ENCODE measurements around the gene BCL2L13.
"Not testable (repeated sequence)": the region's sequence is repeated elsewhere in the genome, so short reads cannot be mapped to it uniquely, and the experiment has no call there.

Gene BCL2L13

DNA sequence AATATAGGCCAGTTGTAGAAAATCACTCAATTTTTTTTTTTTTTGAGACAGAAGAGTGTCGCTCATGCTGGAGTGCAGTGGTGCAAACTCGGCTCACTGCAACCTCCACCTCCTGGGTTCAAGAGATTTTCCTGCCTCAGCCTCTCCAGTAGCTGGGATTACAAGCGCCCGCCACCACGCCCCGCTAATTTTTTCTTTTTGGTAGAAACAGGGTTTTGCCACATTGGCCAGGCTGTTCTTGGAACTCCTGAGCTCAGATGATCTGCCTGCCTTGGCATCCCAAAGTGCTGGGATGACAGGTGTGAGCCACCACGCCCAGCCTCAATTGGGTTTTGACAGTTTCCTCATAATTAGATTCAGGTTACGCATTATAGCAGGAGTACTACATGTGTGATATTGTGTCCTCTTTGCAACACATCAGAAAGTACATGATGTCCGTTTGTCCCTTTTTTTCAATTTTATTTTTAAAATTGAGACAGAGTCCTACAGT lies 7.4 kb upstream of the BCL2L13 start:
- TF ChIP-seq CTCF (IDR thresholded peaks at IDR 0.05; ENCODE audit: low read depth, low read length): no peak
- H3K27me3 ChIP-seq (ENCODE audit: insufficient read depth, low read depth, severe bottlenecking): no peaks in the 10 kb centered on the region
- no peak for DNase-seq
- H3K27ac ChIP-seq: no peak overlapping the region
- H3K9me3 ChIP-seq (ENCODE audit: severe bottlenecking): no peaks in the 10 kb centered on the region
- H3K4me3 ChIP-seq (ENCODE audit: low read depth, low read length): no peak overlapping the region
- H3K36me3 ChIP-seq: peaks cover 9% of the 10 kb centered on the region

- Histone ChIP-seq H3K27me3 (ENCODE audit: insufficient read depth, low read depth, severe bottlenecking) (no peaks in the 10 kb centered on the region), H3K27ac (0 out of 2 replicates have a peak overlapping the region, but pooled peaks have one; percentile 34), H3K9me3 (ENCODE audit: severe bottlenecking) (no peaks in the 10 kb centered on the region), H3K4me3 (ENCODE audit: low read depth, low read length) (no peak overlapping the region), H3K36me3 (peaks cover 1% of the 10 kb centered on the region)
- DNase-seq: no peak
- no peak for TF ChIP-seq CTCF (IDR thresholded peaks at IDR 0.05; ENCODE audit: low read depth, low read length)
These were observed 5.2 kb upstream of the BCL2L13 start for GRCh38 chr22:17633217-17633997.

DNA sequence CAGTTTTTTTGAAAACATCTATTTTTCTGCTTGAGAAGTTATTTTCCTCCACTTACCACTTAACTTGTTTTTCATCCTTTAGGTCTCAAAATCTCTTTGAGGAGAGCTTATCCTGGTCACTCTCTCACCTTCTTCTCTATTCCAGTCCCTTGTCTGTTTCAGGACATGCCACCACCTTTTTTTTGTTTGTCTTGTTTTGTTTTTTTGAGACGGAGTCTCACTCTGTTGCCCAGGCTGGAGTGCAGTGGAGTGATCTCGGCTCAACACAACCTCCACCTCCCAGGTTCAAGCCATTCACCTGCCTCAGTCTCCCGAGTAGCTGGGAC lies 4.6 kb upstream of the BCL2L13 start:
- 0 out of 2 replicates have a peak, but pooled peaks cover 3% of the 10 kb centered on the region for H3K36me3 ChIP-seq
- no peaks in the 10 kb centered on the region for H3K9me3 ChIP-seq (ENCODE audit: severe bottlenecking)
- H3K4me3 ChIP-seq (ENCODE audit: low read depth, low read length): no peak overlapping the region
- DNase-seq: no peak
- H3K27me3 ChIP-seq (ENCODE audit: insufficient read depth, low read depth, severe bottlenecking): no peaks in the 10 kb centered on the region
- no peak for TF ChIP-seq CTCF (IDR thresholded peaks at IDR 0.05; ENCODE audit: low read depth, low read length)
- no peak overlapping the region for H3K27ac ChIP-seq

DNA sequence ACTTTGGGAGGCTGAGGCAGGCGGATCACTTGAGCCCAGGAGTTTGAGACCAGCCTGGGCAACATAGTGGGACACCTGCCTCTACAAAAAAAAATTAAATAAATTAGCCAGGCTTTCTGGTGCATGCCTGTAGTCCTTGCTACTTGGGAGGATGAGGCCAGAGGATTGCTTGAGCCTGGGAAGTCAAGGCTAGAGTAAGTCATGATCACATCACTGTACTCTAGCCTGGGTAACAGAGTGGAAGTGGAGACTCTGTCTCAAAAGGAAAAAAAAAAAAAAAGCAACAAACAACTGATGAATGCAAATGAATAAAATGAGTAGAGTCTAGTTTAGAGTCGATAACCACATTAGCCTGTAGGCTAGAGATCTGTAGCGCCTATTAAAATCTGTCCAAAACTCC lies 3.9 kb upstream of the BCL2L13 start:
- Histone ChIP-seq H3K27me3 (ENCODE audit: insufficient read depth, low read depth, severe bottlenecking) (no peaks in the 10 kb centered on the region), H3K9me3 (ENCODE audit: severe bottlenecking) (no peaks in the 10 kb centered on the region), H3K27ac (no peak overlapping the region), H3K4me3 (ENCODE audit: low read depth, low read length) (no peak overlapping the region), H3K36me3 (0 out of 2 replicates have a peak, but pooled peaks cover 4% of the 10 kb centered on the region)
- DNase-seq: no peak
- TF ChIP-seq CTCF (IDR thresholded peaks at IDR 0.05; ENCODE audit: low read depth, low read length): no peak

DNA sequence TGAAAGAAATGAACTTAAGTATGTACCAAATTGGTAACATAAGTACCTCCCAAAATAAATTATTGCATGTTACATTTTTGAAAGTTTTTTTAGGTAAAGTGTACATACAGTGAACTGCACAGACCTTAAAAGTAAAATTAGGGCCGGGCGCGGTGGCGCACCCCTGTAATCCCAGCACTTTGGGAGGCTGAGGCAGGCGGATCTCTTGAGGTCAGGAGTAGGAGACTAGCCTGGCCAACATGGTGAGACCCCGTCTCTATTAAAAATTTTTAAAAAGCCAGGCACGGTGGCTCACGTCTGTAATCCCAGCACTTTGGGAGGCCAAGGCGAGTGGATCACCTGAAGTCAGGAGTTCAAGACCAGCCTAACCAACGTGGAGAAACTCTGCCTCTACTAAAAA lies 1.7 kb upstream of the BCL2L13 start:
- H3K4me3 ChIP-seq (ENCODE audit: low read depth, low read length); H3K9me3 ChIP-seq (ENCODE audit: severe bottlenecking); H3K27me3 ChIP-seq (ENCODE audit: insufficient read depth, low read depth, severe bottlenecking); H3K36me3 ChIP-seq; DNase-seq: not testable (repeated sequence)
- peak overlapping the region; percentile 96; the same call in 1 of the 2 replicates for H3K27ac ChIP-seq

- H3K36me3 ChIP-seq: 0 out of 2 replicates have a peak, but pooled peaks cover 4% of the 10 kb centered on the region
- peak overlapping the region; percentile 96 for H3K27ac ChIP-seq
- peak overlapping the region; percentile 83 for H3K4me3 ChIP-seq (ENCODE audit: low read depth, low read length)
- no peak for TF ChIP-seq CTCF (IDR thresholded peaks at IDR 0.05; ENCODE audit: low read depth, low read length)
- peak; percentile 12 for DNase-seq
- H3K9me3 ChIP-seq (ENCODE audit: severe bottlenecking): peaks cover 3% of the 10 kb centered on the region
- no peaks in the 10 kb centered on the region for H3K27me3 ChIP-seq (ENCODE audit: insufficient read depth, low read depth, severe bottlenecking)
These were observed 921 bp upstream of the BCL2L13 start for GRCh38 chr22:17637490-17638181.
